Astrocyte (in vitro differentiated cells and primary cell): Measurements from ENCODE around the gene PPP2R2C.

ENCODE experiments used
- CTCF ChIP-seq: IDR thresholded peaks from 2 replicates; pipeline ENCODE4 v1.5.1; 2011; ENCODE audit warnings: low read depth, mild to moderate bottlenecking, inconsistent platforms, low read length, moderate library complexity; ENCODE audit not compliant: insufficient read depth
- EZH2 ChIP-seq: IDR thresholded peaks from 2 replicates; pipeline ENCODE4 v1.6.1; 2012; ENCODE audit warnings: mild to moderate bottlenecking, low read length, inconsistent platforms; ENCODE audit not compliant: insufficient read depth

- TF ChIP-seq CTCF (no peak), EZH2 (no peak)
Observed at GRCh38 chr4:6322067-6322760, 150.2 kb downstream of the PPP2R2C start.
